Natural killer cell treated with Interleukin-12 subunit alpha and Interleukin-12 subunit beta and Interleukin-15 and Interleukin-18, amount 100 ng/mL, for 72 hours (primary cell): ENCODE measurements around the gene ATF4. TPM values are rescaled to one million over a fixed set of nuclear protein-coding genes. Genes with fewer than 3 reads are reported as not detected.
A peak's percentile ranks its signal among the peaks of the same experiment; 100 is the strongest.

Experiments
- ATAC-seq, 2 donors: fragments of 150-1000 bp; cut with Tn5 transposase in 1 of 2; sonication (Bioruptor Pico), chemical (Tn5 transposase) in 1 of 2; 2 replicates each; pipeline ENCODE4 v1.10.0; 2021
- DNase-seq: peaks from one replicate; pipeline ENCODE4 v3.0.0; 2022; ENCODE audit warnings: low spot score
- H3K27ac Mint-ChIP-seq, 2 donors: 1 replicate in 1 of 2; 2 replicates in 1 of 2; pipeline ENCODE4 v1.8.0; 2022; ENCODE audit warnings: mixed read lengths in 2 of 2, mild to moderate bottlenecking in 1 of 2, moderate library complexity in 1 of 2
- H3K27me3 Mint-ChIP-seq, 2 donors: 1 replicate in 1 of 2; 2 replicates in 1 of 2; pipeline ENCODE4 v1.8.0; 2022; ENCODE audit warnings: mixed read lengths in 2 of 2
- H3K36me3 Mint-ChIP-seq: one replicate; pipeline ENCODE4 v1.8.0; 2022; ENCODE audit warnings: mixed read lengths
- H3K4me1 Mint-ChIP-seq, 2 donors: 1 replicate in 1 of 2; 2 replicates in 1 of 2; pipeline ENCODE4 v1.8.0; 2022; ENCODE audit warnings: low read depth in 2 of 2, mixed read lengths in 2 of 2, mild to moderate bottlenecking in 1 of 2
- H3K4me3 Mint-ChIP-seq: one replicate; pipeline ENCODE4 v1.8.0; 2022; ENCODE audit warnings: mixed read lengths
- H3K9me3 Mint-ChIP-seq: 2 replicates; pipeline ENCODE4 v1.8.0; 2022; ENCODE audit warnings: mixed read lengths
- total RNA-seq, 2 donors: library from RNA; stranded (reverse); gene quantifications; one replicate each; pipeline ENCODE4 v1.2.3, GENCODE V29; 2022

Gene ATF4
- total RNA-seq, 2 donors from 2014 or later = 463 to 472 TPM

GRCh38 chr22:39522567-39523300 lies 2.4 kb downstream of the ATF4 start:
- Mint-ChIP-seq H3K4me3 (peak overlapping the region; percentile 95), H3K36me3 (peaks cover 20% of the 10 kb centered on the region), H3K4me1 (peaks cover 51 to 71% of the 10 kb centered on the region in 2 donors), H3K27me3 (no peaks in the 10 kb centered on the region), H3K9me3 (no peaks in the 10 kb centered on the region), H3K27ac (peak overlapping the region; percentile 98)
- DNase-seq (no peak), ATAC-seq (no peak)

GRCh38 chr22:39524089-39524752 lies 3.9 kb downstream of the ATF4 start:
- Mint-ChIP-seq H3K36me3 (peaks cover 20% of the 10 kb centered on the region), H3K27me3 (no peaks in the 10 kb centered on the region), H3K27ac (peak overlapping the region; percentile 59 to 79), H3K9me3 (no peaks in the 10 kb centered on the region), H3K4me3 (peak overlapping the region; percentile 65), H3K4me1 (peaks cover 60 to 75% of the 10 kb centered on the region in 2 donors)
- DNase-seq (no peak), ATAC-seq (no peak)

- peak overlapping the region; percentile 59 to 79 for H3K27ac Mint-ChIP-seq
- H3K36me3 Mint-ChIP-seq = peaks cover 23% of the 10 kb centered on the region
- H3K9me3 Mint-ChIP-seq = no peaks in the 10 kb centered on the region
- DNase-seq (no peak), ATAC-seq (no peak)
- H3K27me3 Mint-ChIP-seq = no peaks in the 10 kb centered on the region
- H3K4me1 Mint-ChIP-seq = peaks cover 66 to 79% of the 10 kb centered on the region in 2 donors
- H3K4me3 Mint-ChIP-seq = peak overlapping the region; percentile 65
Measured at GRCh38 chr22:39524753-39525657, 4.6 kb downstream of the ATF4 start.

GRCh38 chr22:39525658-39525975 lies 5.3 kb downstream of the ATF4 start:
- H3K36me3 Mint-ChIP-seq = peaks cover 25% of the 10 kb centered on the region
- peaks cover 69 to 82% of the 10 kb centered on the region in 2 donors for H3K4me1 Mint-ChIP-seq
- H3K9me3 Mint-ChIP-seq = no peaks in the 10 kb centered on the region
- DNase-seq (no peak), ATAC-seq (no peak)
- no peaks in the 10 kb centered on the region for H3K27me3 Mint-ChIP-seq
- peak overlapping the region; percentile 59 to 79 for H3K27ac Mint-ChIP-seq
- peak overlapping the region; percentile 26 for H3K4me3 Mint-ChIP-seq

GRCh38 chr22:39526736-39527171 lies 6.4 kb downstream of the ATF4 start:
- peak in 1 of 2 donors; percentile 16 for ATAC-seq

GRCh38 chr22:39527481-39527961 lies 7.2 kb downstream of the ATF4 start:
- Mint-ChIP-seq H3K27me3 (no peaks in the 10 kb centered on the region), H3K9me3 (no peaks in the 10 kb centered on the region), H3K4me1 (peaks cover 72 to 84% of the 10 kb centered on the region in 2 donors), H3K27ac (peak overlapping the region; percentile 36 to 75), H3K4me3 (peak overlapping the region; percentile 8), H3K36me3 (peaks cover 29% of the 10 kb centered on the region)
- ATAC-seq (no peak), DNase-seq (no peak)

More at GRCh38 chr22:39526736-39527171, 6.4 kb downstream of the ATF4 start:
- DNase-seq = no peak
- Mint-ChIP-seq H3K4me3 (peak overlapping the region; percentile 20), H3K36me3 (peaks cover 32% of the 10 kb centered on the region), H3K27ac (peak overlapping the region; percentile 36 to 75), H3K9me3 (no peaks in the 10 kb centered on the region), H3K27me3 (no peaks in the 10 kb centered on the region), H3K4me1 (peaks cover 75 to 86% of the 10 kb centered on the region in 2 donors)

GRCh38 chr22:39528080-39528661 lies 7.8 kb downstream of the ATF4 start:
- H3K36me3 Mint-ChIP-seq = peaks cover 26% of the 10 kb centered on the region

GRCh38 chr22:39528681-39529486 lies 8.5 kb downstream of the ATF4 start:
- peak; percentile 90 for DNase-seq
- H3K36me3 Mint-ChIP-seq = peaks cover 26% of the 10 kb centered on the region
- peak overlapping the region; percentile 85 for H3K4me3 Mint-ChIP-seq
- ATAC-seq = peak; percentile 61 to 67
- no peaks in the 10 kb centered on the region for H3K27me3 Mint-ChIP-seq
- peaks cover 68 to 78% of the 10 kb centered on the region in 2 donors for H3K4me1 Mint-ChIP-seq
- no peaks in the 10 kb centered on the region for H3K9me3 Mint-ChIP-seq
- peak overlapping the region; percentile 64 to 66 for H3K27ac Mint-ChIP-seq

More at GRCh38 chr22:39528080-39528661, 7.8 kb downstream of the ATF4 start:
- DNase-seq = no peak
- no peaks in the 10 kb centered on the region for H3K9me3 Mint-ChIP-seq
- no peak for ATAC-seq
- no peaks in the 10 kb centered on the region for H3K27me3 Mint-ChIP-seq
- H3K4me3 Mint-ChIP-seq = peak overlapping the region; percentile 85
- H3K4me1 Mint-ChIP-seq = peaks cover 72 to 82% of the 10 kb centered on the region in 2 donors
- peak overlapping the region; percentile 64 to 66 for H3K27ac Mint-ChIP-seq

GRCh38 chr22:39529487-39529851 lies 9.1 kb downstream of the ATF4 start:
- H3K9me3 Mint-ChIP-seq = no peaks in the 10 kb centered on the region
- DNase-seq (no peak), ATAC-seq (no peak)
- H3K27me3 Mint-ChIP-seq = no peaks in the 10 kb centered on the region
- H3K36me3 Mint-ChIP-seq = peaks cover 25% of the 10 kb centered on the region
- peaks cover 70 to 73% of the 10 kb centered on the region in 2 donors for H3K4me1 Mint-ChIP-seq
- H3K4me3 Mint-ChIP-seq = peak overlapping the region; percentile 85
- peak overlapping the region; percentile 64 to 66 for H3K27ac Mint-ChIP-seq

GRCh38 chr22:39530116-39530515 lies 9.8 kb downstream of the ATF4 start:
- ATAC-seq (no peak), DNase-seq (no peak)
- H3K9me3 Mint-ChIP-seq = no peaks in the 10 kb centered on the region
- peaks cover 20% of the 10 kb centered on the region for H3K36me3 Mint-ChIP-seq
- no peaks in the 10 kb centered on the region for H3K27me3 Mint-ChIP-seq
- H3K4me3 Mint-ChIP-seq = peak overlapping the region; percentile 85
- H3K4me1 Mint-ChIP-seq = peaks cover 64 to 67% of the 10 kb centered on the region in 2 donors
- peak overlapping the region; percentile 64 to 92 for H3K27ac Mint-ChIP-seq

GRCh38 chr22:39530692-39531331 lies 10.4 kb downstream of the ATF4 start:
- Mint-ChIP-seq H3K27me3 (no peaks in the 10 kb centered on the region), H3K36me3 (peaks cover 20% of the 10 kb centered on the region), H3K9me3 (no peaks in the 10 kb centered on the region), H3K27ac (peak overlapping the region; percentile 92 to 93), H3K4me1 (peaks cover 58 to 61% of the 10 kb centered on the region in 2 donors), H3K4me3 (peak overlapping the region; percentile 85)
- no peak for ATAC-seq
- no peak for DNase-seq
